PC-3 (cell line): Measurements from ENCODE around the gene MCHR1.
"Not testable (repeated sequence)": the region's sequence is repeated elsewhere in the genome, so short reads cannot be mapped to it uniquely, and the experiment has no call there.

Experiments
- EZH2phosphoT487 ChIP-seq: fragments of 300-600 bp; sonication (generic); IDR thresholded peaks from 2 replicates; pipeline ENCODE4 v1.6.1; 2018; ENCODE audit warnings: mild to moderate bottlenecking, antibody characterized with exemption, low read length, borderline replicate concordance
- TF ChIP-seq, protein P1 (sequence below): fragments of 300-600 bp; sonication (generic); conservative IDR thresholded peaks from 2 replicates; pipeline ENCODE4 v1.5.1; 2017; ENCODE audit warnings: antibody characterized with exemption, low read depth, mild to moderate bottlenecking, low read length

DNA sequence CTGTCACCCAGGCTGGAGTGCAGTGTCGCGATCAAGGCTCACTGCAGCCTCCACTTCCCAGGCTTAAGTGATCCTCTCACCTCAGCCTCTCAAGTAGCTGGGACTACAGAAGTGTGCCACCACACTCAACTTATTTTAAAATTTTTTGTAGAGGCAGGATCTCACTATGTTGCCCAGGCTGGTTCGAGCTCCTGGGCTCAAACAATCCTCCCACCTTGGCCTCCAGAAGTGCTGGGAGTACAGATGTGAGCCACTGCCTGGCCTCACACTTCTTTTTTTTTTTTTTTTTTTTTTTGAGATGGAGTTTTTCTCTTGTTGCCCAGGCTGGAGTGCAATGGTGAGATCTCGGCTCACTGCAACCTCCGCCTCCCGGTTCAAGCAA lies 40.9 kb downstream of the MCHR1 start:
- TF ChIP-seq, protein P1, sequence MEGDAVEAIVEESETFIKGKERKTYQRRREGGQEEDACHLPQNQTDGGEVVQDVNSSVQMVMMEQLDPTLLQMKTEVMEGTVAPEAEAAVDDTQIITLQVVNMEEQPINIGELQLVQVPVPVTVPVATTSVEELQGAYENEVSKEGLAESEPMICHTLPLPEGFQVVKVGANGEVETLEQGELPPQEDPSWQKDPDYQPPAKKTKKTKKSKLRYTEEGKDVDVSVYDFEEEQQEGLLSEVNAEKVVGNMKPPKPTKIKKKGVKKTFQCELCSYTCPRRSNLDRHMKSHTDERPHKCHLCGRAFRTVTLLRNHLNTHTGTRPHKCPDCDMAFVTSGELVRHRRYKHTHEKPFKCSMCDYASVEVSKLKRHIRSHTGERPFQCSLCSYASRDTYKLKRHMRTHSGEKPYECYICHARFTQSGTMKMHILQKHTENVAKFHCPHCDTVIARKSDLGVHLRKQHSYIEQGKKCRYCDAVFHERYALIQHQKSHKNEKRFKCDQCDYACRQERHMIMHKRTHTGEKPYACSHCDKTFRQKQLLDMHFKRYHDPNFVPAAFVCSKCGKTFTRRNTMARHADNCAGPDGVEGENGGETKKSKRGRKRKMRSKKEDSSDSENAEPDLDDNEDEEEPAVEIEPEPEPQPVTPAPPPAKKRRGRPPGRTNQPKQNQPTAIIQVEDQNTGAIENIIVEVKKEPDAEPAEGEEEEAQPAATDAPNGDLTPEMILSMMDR = not testable (repeated sequence)
- TF ChIP-seq EZH2phosphoT487 = not testable (repeated sequence)
